Lower lobe of right lung (tissue), 2 donors: ENCODE data around the gene ZNF446. TPM values are rescaled to one million over a fixed set of nuclear protein-coding genes. Genes with fewer than 3 reads are reported as not detected.

Experiments
- ATAC-seq, 2 donors: fragments of 200-7000 bp; cut with Tn5 transposase; one replicate each; pipeline ENCODE4 v1.9.1; 2020 to 2022; ENCODE audit warnings: mild to moderate bottlenecking in 2 of 2, moderate library complexity in 2 of 2
- DNase-seq: peaks from one replicate; pipeline ENCODE4 v3.0.0-alpha.2; 2020
- H3K27ac ChIP-seq: fragments of 200-600 bp; one replicate; pipeline ENCODE4 v1.8.0; 2022
- H3K27me3 ChIP-seq: fragments of 200-600 bp; one replicate; pipeline ENCODE4 v1.8.0; 2022; ENCODE audit warnings: low read depth
- H3K36me3 ChIP-seq: fragments of 200-600 bp; one replicate; pipeline ENCODE4 v1.8.0; 2022; ENCODE audit warnings: mild to moderate bottlenecking
- H3K4me1 ChIP-seq: fragments of 200-600 bp; one replicate; pipeline ENCODE4 v1.8.0; 2022
- H3K4me3 ChIP-seq: fragments of 200-600 bp; one replicate; pipeline ENCODE4 v1.8.0; 2022; ENCODE audit warnings: mild to moderate bottlenecking
- H3K9me3 ChIP-seq: fragments of 200-600 bp; one replicate; pipeline ENCODE4 v1.8.0; 2022
- CTCF ChIP-seq: fragments of 200-600 bp; IDR thresholded peaks from one replicate; pipeline ENCODE4 v1.8.0; 2022; ENCODE audit warnings: antibody characterized with exemption, mild to moderate bottlenecking
- intact Hi-C: fragments of 100-400 bp; cut with DNase I; formaldehyde crosslinking; loops from one replicate; pipeline ENCODE4 v1.11.0; 2022
- total RNA-seq: library from RNA; stranded (reverse); fragmentation: NEBNext Ultra II Directional; extraction: Animal tissue kit (Norgen Biotek cat#: 25700); gene quantifications from one replicate; pipeline ENCODE4 v1.2.1, GENCODE V29; 2021
- donor health status: DM: no; HTN: yes; CAD: no; lungs with severe emphysema.

ZNF446 gene
- total RNA-seq, 1 donor from 2014 or later, result 9.1 TPM

DNA sequence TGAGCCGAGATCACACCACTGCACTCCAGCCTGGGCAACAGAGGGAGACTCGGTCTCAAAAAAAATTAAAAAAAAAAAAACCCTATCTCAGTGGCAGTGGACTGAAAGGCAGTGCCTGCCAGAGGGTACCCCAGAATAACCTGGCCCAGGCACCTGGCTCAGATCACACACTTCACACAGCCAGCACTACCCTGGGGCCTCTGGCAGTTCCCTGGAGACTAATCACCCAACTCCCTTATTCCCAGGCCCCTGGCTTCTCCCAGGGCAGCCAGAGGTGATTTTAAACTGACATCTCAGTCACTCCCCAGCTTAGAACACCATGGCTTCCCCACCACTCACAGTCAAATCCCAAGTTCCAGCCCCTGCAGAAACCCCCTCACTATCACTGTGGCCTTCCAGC, 39.1 kb downstream of the ZNF446 start:
- intact Hi-C loops, result no loop called here
- peaks cover 20% of the 10 kb centered on the region for H3K36me3 ChIP-seq
- no peak for TF ChIP-seq CTCF
- peaks cover 45% of the 10 kb centered on the region for H3K4me1 ChIP-seq
- no peak for ATAC-seq
- H3K27me3 ChIP-seq, result no peaks in the 10 kb centered on the region
- no peak overlapping the region for H3K4me3 ChIP-seq
- no peaks in the 10 kb centered on the region for H3K9me3 ChIP-seq
- H3K27ac ChIP-seq, result no peak overlapping the region
- no peak for DNase-seq

GRCh38 chr19:58516246-58516836, 40.2 kb downstream of the ZNF446 start:
- no peak for DNase-seq
- Histone ChIP-seq H3K9me3 (no peaks in the 10 kb centered on the region), H3K4me3 (no peak overlapping the region), H3K27ac (no peak overlapping the region), H3K4me1 (peaks cover 50% of the 10 kb centered on the region), H3K27me3 (no peaks in the 10 kb centered on the region), H3K36me3 (peaks cover 20% of the 10 kb centered on the region)
- TF ChIP-seq CTCF, result no peak
- ATAC-seq, result no peak
- intact Hi-C loops, result no loop called here

- Histone ChIP-seq H3K4me1 (peaks cover 50% of the 10 kb centered on the region), H3K27ac (no peak overlapping the region), H3K4me3 (no peak overlapping the region), H3K27me3 (no peaks in the 10 kb centered on the region), H3K9me3 (no peaks in the 10 kb centered on the region), H3K36me3 (peaks cover 20% of the 10 kb centered on the region)
- DNase-seq (peak; percentile 50), ATAC-seq (no peak)
- no peak for TF ChIP-seq CTCF
- intact Hi-C loops, result no loop called here
These were observed 41.0 kb downstream of the ZNF446 start for GRCh38 chr19:58516964-58517833.

GRCh38 chr19:58518256-58519086, 42.3 kb downstream of the ZNF446 start:
- H3K36me3 ChIP-seq, result peaks cover 20% of the 10 kb centered on the region
- peaks cover 49% of the 10 kb centered on the region for H3K4me1 ChIP-seq
- H3K27ac ChIP-seq, result peak overlapping the region; percentile 98
- ATAC-seq (no peak), DNase-seq (peak; percentile 56)
- H3K4me3 ChIP-seq, result peak overlapping the region; percentile 97
- no peaks in the 10 kb centered on the region for H3K9me3 ChIP-seq
- TF ChIP-seq CTCF, result no peak
- H3K27me3 ChIP-seq, result no peaks in the 10 kb centered on the region
- intact Hi-C loops, result no loop called here

DNA sequence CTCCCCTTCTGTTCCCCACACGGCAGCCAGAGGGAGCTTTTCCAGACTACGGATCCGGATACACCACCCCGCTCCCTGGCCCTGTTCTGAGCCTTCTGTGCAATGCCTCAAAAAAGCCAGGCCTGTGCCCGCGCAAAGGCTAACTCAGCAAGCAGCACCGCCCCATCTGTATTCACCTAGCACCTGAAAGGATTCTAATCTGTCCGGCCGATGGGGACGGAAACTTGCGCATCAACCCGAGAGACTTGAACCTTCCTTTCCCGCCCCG, 42.9 kb downstream of the ZNF446 start:
- Histone ChIP-seq H3K36me3 (peaks cover 20% of the 10 kb centered on the region), H3K27ac (peak overlapping the region; percentile 98), H3K27me3 (no peaks in the 10 kb centered on the region), H3K4me3 (peak overlapping the region; percentile 97), H3K4me1 (peaks cover 43% of the 10 kb centered on the region), H3K9me3 (no peaks in the 10 kb centered on the region)
- DNase-seq (peak; percentile 74), ATAC-seq (peak; percentile 71 to 72)
- TF ChIP-seq CTCF, result peak; percentile 57
- intact Hi-C loops, result no loop called here
